KMS-11 (cell line): ENCODE measurements around the gene TMEM147.
"Not testable (repeated sequence)": the region's sequence is repeated elsewhere in the genome, so short reads cannot be mapped to it uniquely, and the experiment has no call there.

Source experiments
- H2AFZ ChIP-seq: fragments of 200-600 bp; sonication (generic); 2 replicates; pipeline ENCODE4 v1.6.1; 2016; ENCODE audit warnings: antibody characterized with exemption, mixed run types, low read depth
- H3K27ac ChIP-seq: fragments of 200-600 bp; sonication (generic); 2 replicates; pipeline ENCODE4 v1.6.1; 2016; ENCODE audit warnings: mild to moderate bottlenecking, mixed run types
- H3K27me3 ChIP-seq: fragments of 200-600 bp; sonication (generic); 2 replicates; pipeline ENCODE4 v1.6.1; 2017; ENCODE audit warnings: mild to moderate bottlenecking, low read depth, mixed run types, moderate library complexity; ENCODE audit not compliant: insufficient read depth
- H3K36me3 ChIP-seq: fragments of 200-600 bp; sonication (generic); 2 replicates; pipeline ENCODE4 v1.6.1; 2017; ENCODE audit warnings: mild to moderate bottlenecking, mixed run types; ENCODE audit not compliant: insufficient read depth
- H3K4me1 ChIP-seq: fragments of 200-600 bp; sonication (generic); 2 replicates; pipeline ENCODE4 v1.6.1; 2016; ENCODE audit warnings: mild to moderate bottlenecking, low read depth, mixed run types; ENCODE audit not compliant: poor library complexity, severe bottlenecking
- H3K4me2 ChIP-seq: fragments of 200-600 bp; sonication (generic); 2 replicates; pipeline ENCODE4 v1.7.0; 2016; ENCODE audit warnings: mild to moderate bottlenecking, mixed run types
- H3K4me3 ChIP-seq: fragments of 200-600 bp; sonication (generic); IDR thresholded peaks from 2 replicates; pipeline ENCODE4 v1.6.1; 2017; ENCODE audit warnings: low read depth, low read length, mixed read lengths; ENCODE audit not compliant: insufficient read depth
- H3K79me2 ChIP-seq: fragments of 200-600 bp; sonication (generic); 2 replicates; pipeline ENCODE4 v1.6.1; 2016; ENCODE audit warnings: low read depth, mixed run types; ENCODE audit not compliant: insufficient read depth
- H3K9ac ChIP-seq: fragments of 200-600 bp; sonication (generic); 2 replicates; pipeline ENCODE4 v1.6.1; 2016; ENCODE audit warnings: mild to moderate bottlenecking, mixed run types
- H4K20me1 ChIP-seq: fragments of 200-600 bp; sonication (generic); 2 replicates; pipeline ENCODE4 v1.6.1; 2016; ENCODE audit warnings: mild to moderate bottlenecking, mixed run types; ENCODE audit not compliant: insufficient read depth
- CTCF ChIP-seq: fragments of 200-600 bp; sonication (generic); conservative IDR thresholded peaks from 2 replicates; pipeline ENCODE4 v1.6.1; 2017; ENCODE audit warnings: low read depth, mild to moderate bottlenecking, antibody characterized with exemption, low read length, moderate library complexity, mixed read lengths

The TMEM147 gene

GRCh38 chr19:35592226-35592625 is 46.8 kb downstream of the TMEM147 start:
- Histone ChIP-seq H3K9ac (no peak overlapping the region), H4K20me1 (no peaks in the 10 kb centered on the region), H3K79me2 (no peaks in the 10 kb centered on the region), H3K27ac (no peak overlapping the region), H3K4me1 (no peaks in the 10 kb centered on the region), H3K36me3 (no peaks in the 10 kb centered on the region), H3K4me3 (no peak overlapping the region), H3K27me3 (peaks cover 12% of the 10 kb centered on the region; the same call in 1 of the 2 replicates), H3K4me2 (no peak overlapping the region), H2AFZ (no peak overlapping the region)
- TF ChIP-seq CTCF = no peak

- H3K4me3 ChIP-seq, H4K20me1 ChIP-seq, H3K79me2 ChIP-seq, H3K4me1 ChIP-seq, H2AFZ ChIP-seq, H3K9ac ChIP-seq, H3K4me2 ChIP-seq, H3K36me3 ChIP-seq, H3K27ac ChIP-seq: not testable (repeated sequence)
- H3K27me3 ChIP-seq = peaks cover 21% of the 10 kb centered on the region; the same call in 1 of the 2 replicates
Measured at GRCh38 chr19:35595026-35595425, 49.6 kb downstream of the TMEM147 start.

GRCh38 chr19:35595928-35596327 is 50.5 kb downstream of the TMEM147 start:
- no peaks in the 10 kb centered on the region for H4K20me1 ChIP-seq
- no peak overlapping the region for H3K4me3 ChIP-seq
- no peaks in the 10 kb centered on the region for H3K36me3 ChIP-seq
- H3K9ac ChIP-seq = no peak overlapping the region
- H3K4me1 ChIP-seq = no peaks in the 10 kb centered on the region
- H3K27ac ChIP-seq = no peak overlapping the region
- no peak overlapping the region for H2AFZ ChIP-seq
- H3K27me3 ChIP-seq = peaks cover 21% of the 10 kb centered on the region; the same call in 1 of the 2 replicates
- H3K4me2 ChIP-seq = no peak overlapping the region
- TF ChIP-seq CTCF = no peak
- no peaks in the 10 kb centered on the region for H3K79me2 ChIP-seq

- H3K27ac ChIP-seq = no peak overlapping the region
- H3K9ac ChIP-seq = no peak overlapping the region
- no peaks in the 10 kb centered on the region for H4K20me1 ChIP-seq
- 0 out of 2 replicates have a peak overlapping the region, but pooled peaks have one; percentile 23 for H2AFZ ChIP-seq
- H3K4me1 ChIP-seq = no peaks in the 10 kb centered on the region
- H3K79me2 ChIP-seq = no peaks in the 10 kb centered on the region
- peaks cover 26% of the 10 kb centered on the region; the same call in 1 of the 2 replicates for H3K27me3 ChIP-seq
- no peak for TF ChIP-seq CTCF
- no peak overlapping the region for H3K4me2 ChIP-seq
- H3K36me3 ChIP-seq = no peaks in the 10 kb centered on the region
- no peak overlapping the region for H3K4me3 ChIP-seq
Measured at GRCh38 chr19:35596366-35596999, 51.1 kb downstream of the TMEM147 start.
